Measurements from ENCODE around the gene LASP1NB.

LASP1NB gene

DNA sequence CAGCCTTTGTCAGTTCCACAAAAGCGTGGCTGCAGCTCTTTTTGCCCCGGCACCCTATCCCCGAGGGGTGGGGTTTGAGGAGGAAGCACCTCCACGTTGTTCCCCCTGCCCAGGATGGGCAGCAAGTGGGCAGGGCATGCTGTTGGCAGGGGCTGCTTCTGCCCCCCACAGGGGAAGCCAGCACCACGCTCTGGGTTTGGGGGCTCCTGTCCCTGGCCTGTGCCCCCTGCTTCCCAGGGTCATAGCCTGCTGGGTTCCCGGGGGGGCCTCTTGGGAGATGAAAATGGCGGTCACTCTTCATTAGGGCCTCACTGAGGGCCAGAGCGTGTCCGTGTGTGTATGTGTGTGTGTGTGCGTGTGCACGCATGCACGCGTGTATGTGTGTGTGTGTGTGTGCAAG, 32.8 kb upstream of the LASP1NB start:
- no peak for DNase-seq
- Histone ChIP-seq H3K27me3 (ENCODE audit: insufficient read depth) (no peaks in the 10 kb centered on the region), H3K9ac (no peak overlapping the region), H2AFZ (ENCODE audit: low read depth) (no peak overlapping the region), H3K27ac (ENCODE audit: low read depth in 2 of 2, low read length in 1 of 2) (no peak overlapping the region), H3K9me3 (no peaks in the 10 kb centered on the region), H3K79me2 (ENCODE audit: insufficient read depth) (peaks cover 86% of the 10 kb centered on the region), H3K36me3 (replicated peaks in 1 of 2; ENCODE audit: control insufficient read depth in 1 of 2, insufficient read depth in 2 of 2, low read length in 1 of 2) (peaks cover 38 to 56% of the 10 kb centered on the region in 2 experiments), H3F3A (replicated peaks; ENCODE audit: insufficient read depth) (peaks cover 15% of the 10 kb centered on the region), H3K9me2 (no peaks in the 10 kb centered on the region), H3K4me3 (ENCODE audit: low read depth in 2 of 2, low read length in 1 of 2) (no peak overlapping the region), H3K4me1 (ENCODE audit: control insufficient read depth in 1 of 2, insufficient read depth in 2 of 2, low read depth in 1 of 2, low read length in 1 of 2) (peaks cover 0 to 24% of the 10 kb centered on the region in 2 experiments; a peak in 1 of 4 replicates), H4K20me1 (ENCODE audit: insufficient read depth) (peaks cover 77% of the 10 kb centered on the region), H3K4me2 (no peak overlapping the region)
- CTCF ChIA-PET, result no interaction called here
- POLR2A ChIA-PET, result interaction anchor here (1.0 kb wide), 1 partner anchor 238 kb away, joined by 5 read pairs; no protein-coding TSS in a partner anchor
- WGBS (ENCODE audit: low lambda C conversion rate), result 95% methylated on average over 11 of the region's 13 CpGs
- TF ChIP-seq RAD21 (IDR thresholded peaks at IDR 0.05; ENCODE audit: low read length), result no peak
- TF ChIP-seq FOXJ3 (CRISPR knock-in tag; IDR thresholded peaks at IDR 0.05), result no peak
- TF ChIP-seq, protein P1, sequence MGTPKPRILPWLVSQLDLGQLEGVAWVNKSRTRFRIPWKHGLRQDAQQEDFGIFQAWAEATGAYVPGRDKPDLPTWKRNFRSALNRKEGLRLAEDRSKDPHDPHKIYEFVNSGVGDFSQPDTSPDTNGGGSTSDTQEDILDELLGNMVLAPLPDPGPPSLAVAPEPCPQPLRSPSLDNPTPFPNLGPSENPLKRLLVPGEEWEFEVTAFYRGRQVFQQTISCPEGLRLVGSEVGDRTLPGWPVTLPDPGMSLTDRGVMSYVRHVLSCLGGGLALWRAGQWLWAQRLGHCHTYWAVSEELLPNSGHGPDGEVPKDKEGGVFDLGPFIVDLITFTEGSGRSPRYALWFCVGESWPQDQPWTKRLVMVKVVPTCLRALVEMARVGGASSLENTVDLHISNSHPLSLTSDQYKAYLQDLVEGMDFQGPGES (IDR thresholded peaks at IDR 0.05; ENCODE audit: low read depth, low read length), result no peak
- no peak for TF ChIP-seq SMC3 (IDR thresholded peaks at IDR 0.05; ENCODE audit: low read depth, low read length)
- TF ChIP-seq, protein P2, sequence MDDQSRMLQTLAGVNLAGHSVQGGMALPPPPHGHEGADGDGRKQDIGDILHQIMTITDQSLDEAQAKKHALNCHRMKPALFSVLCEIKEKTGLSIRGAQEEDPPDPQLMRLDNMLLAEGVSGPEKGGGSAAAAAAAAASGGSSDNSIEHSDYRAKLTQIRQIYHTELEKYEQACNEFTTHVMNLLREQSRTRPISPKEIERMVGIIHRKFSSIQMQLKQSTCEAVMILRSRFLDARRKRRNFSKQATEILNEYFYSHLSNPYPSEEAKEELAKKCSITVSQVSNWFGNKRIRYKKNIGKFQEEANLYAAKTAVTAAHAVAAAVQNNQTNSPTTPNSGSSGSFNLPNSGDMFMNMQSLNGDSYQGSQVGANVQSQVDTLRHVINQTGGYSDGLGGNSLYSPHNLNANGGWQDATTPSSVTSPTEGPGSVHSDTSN (IDR thresholded peaks at IDR 0.05), result no peak
- TF ChIP-seq FOSL2 (IDR thresholded peaks at IDR 0.05; ENCODE audit: borderline replicate concordance, low read depth), result no peak
- TF ChIP-seq, protein P3, sequence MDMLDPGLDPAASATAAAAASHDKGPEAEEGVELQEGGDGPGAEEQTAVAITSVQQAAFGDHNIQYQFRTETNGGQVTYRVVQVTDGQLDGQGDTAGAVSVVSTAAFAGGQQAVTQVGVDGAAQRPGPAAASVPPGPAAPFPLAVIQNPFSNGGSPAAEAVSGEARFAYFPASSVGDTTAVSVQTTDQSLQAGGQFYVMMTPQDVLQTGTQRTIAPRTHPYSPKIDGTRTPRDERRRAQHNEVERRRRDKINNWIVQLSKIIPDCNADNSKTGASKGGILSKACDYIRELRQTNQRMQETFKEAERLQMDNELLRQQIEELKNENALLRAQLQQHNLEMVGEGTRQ (IDR thresholded peaks at IDR 0.05; ENCODE audit: borderline replicate concordance, low read depth, low read length), result no peak
- TF ChIP-seq, protein P4, sequence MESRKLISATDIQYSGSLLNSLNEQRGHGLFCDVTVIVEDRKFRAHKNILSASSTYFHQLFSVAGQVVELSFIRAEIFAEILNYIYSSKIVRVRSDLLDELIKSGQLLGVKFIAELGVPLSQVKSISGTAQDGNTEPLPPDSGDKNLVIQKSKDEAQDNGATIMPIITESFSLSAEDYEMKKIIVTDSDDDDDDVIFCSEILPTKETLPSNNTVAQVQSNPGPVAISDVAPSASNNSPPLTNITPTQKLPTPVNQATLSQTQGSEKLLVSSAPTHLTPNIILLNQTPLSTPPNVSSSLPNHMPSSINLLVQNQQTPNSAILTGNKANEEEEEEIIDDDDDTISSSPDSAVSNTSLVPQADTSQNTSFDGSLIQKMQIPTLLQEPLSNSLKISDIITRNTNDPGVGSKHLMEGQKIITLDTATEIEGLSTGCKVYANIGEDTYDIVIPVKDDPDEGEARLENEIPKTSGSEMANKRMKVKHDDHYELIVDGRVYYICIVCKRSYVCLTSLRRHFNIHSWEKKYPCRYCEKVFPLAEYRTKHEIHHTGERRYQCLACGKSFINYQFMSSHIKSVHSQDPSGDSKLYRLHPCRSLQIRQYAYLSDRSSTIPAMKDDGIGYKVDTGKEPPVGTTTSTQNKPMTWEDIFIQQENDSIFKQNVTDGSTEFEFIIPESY (IDR thresholded peaks at IDR 0.05; ENCODE audit: borderline replicate concordance, low read depth), result no peak
- TF ChIP-seq POLR2AphosphoS5 (IDR thresholded peaks at IDR 0.05; ENCODE audit: low read depth, low read length), result no peak
- TF ChIP-seq, protein P5, sequence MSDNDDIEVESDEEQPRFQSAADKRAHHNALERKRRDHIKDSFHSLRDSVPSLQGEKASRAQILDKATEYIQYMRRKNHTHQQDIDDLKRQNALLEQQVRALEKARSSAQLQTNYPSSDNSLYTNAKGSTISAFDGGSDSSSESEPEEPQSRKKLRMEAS (IDR thresholded peaks at IDR 0.05; ENCODE audit: low read depth), result no peak

DNA sequence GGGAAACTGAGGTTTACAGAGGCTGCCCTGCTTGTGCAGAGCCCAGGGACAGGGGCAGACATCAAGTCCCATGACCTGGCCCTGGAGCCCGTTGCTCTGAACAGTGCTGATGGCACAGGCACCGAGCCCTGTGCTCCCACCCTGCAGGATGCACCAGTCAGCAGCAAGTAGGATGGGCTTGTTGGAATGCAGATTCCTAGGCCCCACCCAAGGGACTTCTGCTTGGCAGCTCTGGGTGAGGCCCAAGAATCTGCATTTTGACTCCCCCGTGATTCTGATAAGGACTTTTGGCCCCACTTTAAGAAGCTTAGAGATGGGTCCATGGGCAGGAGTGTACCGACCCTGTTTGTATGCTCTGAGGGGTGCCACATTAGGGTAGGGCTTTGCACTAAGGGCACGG, 32.3 kb upstream of the LASP1NB start:
- Histone ChIP-seq H2AFZ (ENCODE audit: low read depth) (no peak overlapping the region), H3K9ac (no peak overlapping the region), H3K79me2 (ENCODE audit: insufficient read depth) (peaks cover 86% of the 10 kb centered on the region), H3K9me2 (no peaks in the 10 kb centered on the region), H3K4me1 (ENCODE audit: control insufficient read depth in 1 of 2, insufficient read depth in 2 of 2, low read depth in 1 of 2, low read length in 1 of 2) (peaks cover 0 to 28% of the 10 kb centered on the region in 2 experiments; a peak in 1 of 4 replicates), H3K27me3 (ENCODE audit: insufficient read depth) (no peaks in the 10 kb centered on the region), H3K36me3 (replicated peaks in 1 of 2; ENCODE audit: control insufficient read depth in 1 of 2, insufficient read depth in 2 of 2, low read length in 1 of 2) (peaks cover 37 to 59% of the 10 kb centered on the region in 2 experiments), H3F3A (replicated peaks; ENCODE audit: insufficient read depth) (peaks cover 20% of the 10 kb centered on the region), H3K4me3 (ENCODE audit: low read depth in 2 of 2, low read length in 1 of 2) (no peak overlapping the region), H3K4me2 (no peak overlapping the region), H3K27ac (ENCODE audit: low read depth in 2 of 2, low read length in 1 of 2) (no peak overlapping the region), H4K20me1 (ENCODE audit: insufficient read depth) (peaks cover 77% of the 10 kb centered on the region), H3K9me3 (no peaks in the 10 kb centered on the region)
- DNase-seq, result no peak
- 86% methylated on average over 2 of the region's 5 CpGs for WGBS (ENCODE audit: low lambda C conversion rate)
- ChIA-PET CTCF (interaction anchor here (1.0 to 1.7 kb wide), 2 partner anchors 17 to 90 kb away, joined by 3 to 6 read pairs; no protein-coding TSS in a partner anchor), POLR2A (interaction anchor here (1.0 to 1.3 kb wide), 3 partner anchors 23 to 238 kb away, joined by 3 to 5 read pairs (median 3); partner anchors contain the start of genes LASP1 and LASP1NB)
- TF ChIP-seq, protein P3 (IDR thresholded peaks at IDR 0.05; ENCODE audit: borderline replicate concordance, low read depth, low read length), result no peak
- TF ChIP-seq, protein P6, sequence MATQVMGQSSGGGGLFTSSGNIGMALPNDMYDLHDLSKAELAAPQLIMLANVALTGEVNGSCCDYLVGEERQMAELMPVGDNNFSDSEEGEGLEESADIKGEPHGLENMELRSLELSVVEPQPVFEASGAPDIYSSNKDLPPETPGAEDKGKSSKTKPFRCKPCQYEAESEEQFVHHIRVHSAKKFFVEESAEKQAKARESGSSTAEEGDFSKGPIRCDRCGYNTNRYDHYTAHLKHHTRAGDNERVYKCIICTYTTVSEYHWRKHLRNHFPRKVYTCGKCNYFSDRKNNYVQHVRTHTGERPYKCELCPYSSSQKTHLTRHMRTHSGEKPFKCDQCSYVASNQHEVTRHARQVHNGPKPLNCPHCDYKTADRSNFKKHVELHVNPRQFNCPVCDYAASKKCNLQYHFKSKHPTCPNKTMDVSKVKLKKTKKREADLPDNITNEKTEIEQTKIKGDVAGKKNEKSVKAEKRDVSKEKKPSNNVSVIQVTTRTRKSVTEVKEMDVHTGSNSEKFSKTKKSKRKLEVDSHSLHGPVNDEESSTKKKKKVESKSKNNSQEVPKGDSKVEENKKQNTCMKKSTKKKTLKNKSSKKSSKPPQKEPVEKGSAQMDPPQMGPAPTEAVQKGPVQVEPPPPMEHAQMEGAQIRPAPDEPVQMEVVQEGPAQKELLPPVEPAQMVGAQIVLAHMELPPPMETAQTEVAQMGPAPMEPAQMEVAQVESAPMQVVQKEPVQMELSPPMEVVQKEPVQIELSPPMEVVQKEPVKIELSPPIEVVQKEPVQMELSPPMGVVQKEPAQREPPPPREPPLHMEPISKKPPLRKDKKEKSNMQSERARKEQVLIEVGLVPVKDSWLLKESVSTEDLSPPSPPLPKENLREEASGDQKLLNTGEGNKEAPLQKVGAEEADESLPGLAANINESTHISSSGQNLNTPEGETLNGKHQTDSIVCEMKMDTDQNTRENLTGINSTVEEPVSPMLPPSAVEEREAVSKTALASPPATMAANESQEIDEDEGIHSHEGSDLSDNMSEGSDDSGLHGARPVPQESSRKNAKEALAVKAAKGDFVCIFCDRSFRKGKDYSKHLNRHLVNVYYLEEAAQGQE (IDR thresholded peaks at IDR 0.05; ENCODE audit: low read depth, low read length), result no peak
- TF ChIP-seq EZH2phosphoT487 (IDR thresholded peaks at IDR 0.05; ENCODE audit: borderline replicate concordance, low read depth) (no peak), GATA2 (CRISPR knock-in tag; IDR thresholded peaks at IDR 0.05) (no peak), NFIC (IDR thresholded peaks at IDR 0.05; ENCODE audit: borderline replicate concordance) (no peak), CHD2 (IDR thresholded peaks at IDR 0.05; ENCODE audit: low read length, partially characterized antibody) (no peak), RXRA (IDR thresholded peaks at IDR 0.05; ENCODE audit: borderline replicate concordance, low read depth) (no peak), ELF1 (IDR thresholded peaks at IDR 0.05) (no peak)

Measured in SK-N-SH (cell line).